Spleen (tissue), 11 donors: ENCODE data around the gene LCA5L. TPM values are rescaled to one million over a fixed set of nuclear protein-coding genes. Genes with fewer than 3 reads are reported as not detected.

ENCODE experiments used
- DNase-seq: peaks from one replicate; pipeline ENCODE4 v3.0.0-alpha.2; 2020
- H3K27ac ChIP-seq, 8 donors: fragments of 200-600 bp; sonication (generic) in 7 of 8; 1 replicate in 4 of 8; 2 replicates in 4 of 8; pipeline versions ENCODE4 v1.5.0 to v1.8.0; 2016 to 2021; ENCODE audit warnings: inconsistent platforms in 4 of 8, mild to moderate bottlenecking in 4 of 8, moderate library complexity in 1 of 8
- H3K27me3 ChIP-seq, 7 donors: fragments of 200-600 bp; sonication (generic) in 6 of 7; replicated peaks in 1 of 7; 1 replicate in 4 of 7; 2 replicates in 3 of 7; pipeline versions ENCODE4 v1.5.0 to v1.8.0; 2016 to 2021; ENCODE audit warnings: inconsistent platforms in 3 of 7, mild to moderate bottlenecking in 1 of 7
- H3K36me3 ChIP-seq, 6 donors: fragments of 200-600 bp; sonication (generic) in 5 of 6; 1 replicate in 4 of 6; 2 replicates in 2 of 6; pipeline versions ENCODE4 v1.5.0 to v1.8.0; 2016 to 2021; ENCODE audit warnings: inconsistent platforms in 2 of 6
- H3K4me1 ChIP-seq, 6 donors: fragments of 200-600 bp; sonication (generic) in 5 of 6; 1 replicate in 3 of 6; 2 replicates in 3 of 6; pipeline versions ENCODE4 v1.5.0 to v1.8.0; 2016 to 2021; ENCODE audit warnings: inconsistent platforms in 3 of 6
- H3K4me3 ChIP-seq, 8 donors: fragments of 200-600 bp; sonication (generic) in 7 of 8; 1 replicate in 4 of 8; 2 replicates in 4 of 8; pipeline versions ENCODE4 v1.5.0 to v1.8.0; 2016 to 2021; ENCODE audit warnings: inconsistent platforms in 4 of 8, mild to moderate bottlenecking in 4 of 8, moderate library complexity in 2 of 8
- H3K9me3 ChIP-seq, 8 donors: fragments of 200-600 bp; sonication (generic) in 7 of 8; 1 replicate in 4 of 8; 2 replicates in 4 of 8; pipeline versions ENCODE4 v1.5.0 to v1.8.0; 2016 to 2021; ENCODE audit warnings: inconsistent platforms in 4 of 8
- POLR2A ChIP-seq, 3 donors: fragments of 450-650 bp; IDR thresholded peaks; one replicate each; pipeline ENCODE4 v1.5.1; 2017; ENCODE audit warnings: antibody characterized with exemption in 3 of 3, mild to moderate bottlenecking in 1 of 3
- POLR2AphosphoS5 ChIP-seq, 3 donors: sonication (generic); formaldehyde crosslinking; IDR thresholded peaks; one replicate each; pipeline ENCODE4 v1.5.1; 2017; ENCODE audit warnings: antibody characterized with exemption in 3 of 3
- WGBS, 5 donors: extraction: QIAGEN DNeasy Blood & Tissue Kit in 3 of 5; methylation state at CpG; one replicate each; pipeline versions ENCODE4 v1.1.5 to v1.1.7; 2013 to 2018; 5-methylcytosine and 5-hydroxymethylcytosine counted together
- intact Hi-C: fragments of 100-400 bp; cut with DNase I; formaldehyde crosslinking; loops from one replicate; pipeline ENCODE4 v1.15.0; 2023; ENCODE audit warnings: low total_unique reads
- polyA plus RNA-seq, 3 donors: library from polyadenylated mRNA; stranded (reverse); fragments of 200-250 nt; gene quantifications; one replicate each; pipeline ENCODE4 v1.2.1, GENCODE V29; 2013
- total RNA-seq, 7 donors: library from RNA; depleted of rRNA in 3 of 7; stranded (reverse); fragments of >200 nt in 3 of 7; fragmentation: NEBNext Ultra II Directional in 4 of 7; extraction: Animal tissue kit (Norgen Biotek cat#: 25700) in 4 of 7; gene quantifications; one replicate each; pipeline versions ENCODE4 v1.1.0 to v1.2.1, GENCODE V29; 2016 to 2021
- TF ChIP-seq, protein P1 (sequence below), 11 experiments: fragments of 200-600 bp in 7 of 11; fragments of 450-650 bp in 4 of 11; sonication (generic) in 4 of 11; IDR thresholded peaks in 8 of 11; conservative IDR thresholded peaks in 3 of 11; 1 replicate in 7 of 11; 2 replicates in 4 of 11; pipeline versions ENCODE4 v1.4.0 to v1.8.0; 2016 to 2021; ENCODE audit warnings: antibody characterized with exemption in 11 of 11, inconsistent platforms in 4 of 11, mild to moderate bottlenecking in 1 of 11
- donor health status: healthy with polysubstance abuse.
- donor health status: DM: no; HTN: no; CAD: no; lungs with moderate emphysema.
- donor health status: DM: no; HTN: no; CAD: no.
- donor health status: Bipolar disorder and iron deficiency.
- donor health status: healthy.
- donor health status: DM: no; HTN: no; CAD: no.
- donor health status: DM: yes; HTN: yes; CAD: no.

Gene LCA5L
- total and polyA plus RNA-seq, 10 donors: 0.26 to 1.3 (median 0.46) TPM; not detected in 1

DNA sequence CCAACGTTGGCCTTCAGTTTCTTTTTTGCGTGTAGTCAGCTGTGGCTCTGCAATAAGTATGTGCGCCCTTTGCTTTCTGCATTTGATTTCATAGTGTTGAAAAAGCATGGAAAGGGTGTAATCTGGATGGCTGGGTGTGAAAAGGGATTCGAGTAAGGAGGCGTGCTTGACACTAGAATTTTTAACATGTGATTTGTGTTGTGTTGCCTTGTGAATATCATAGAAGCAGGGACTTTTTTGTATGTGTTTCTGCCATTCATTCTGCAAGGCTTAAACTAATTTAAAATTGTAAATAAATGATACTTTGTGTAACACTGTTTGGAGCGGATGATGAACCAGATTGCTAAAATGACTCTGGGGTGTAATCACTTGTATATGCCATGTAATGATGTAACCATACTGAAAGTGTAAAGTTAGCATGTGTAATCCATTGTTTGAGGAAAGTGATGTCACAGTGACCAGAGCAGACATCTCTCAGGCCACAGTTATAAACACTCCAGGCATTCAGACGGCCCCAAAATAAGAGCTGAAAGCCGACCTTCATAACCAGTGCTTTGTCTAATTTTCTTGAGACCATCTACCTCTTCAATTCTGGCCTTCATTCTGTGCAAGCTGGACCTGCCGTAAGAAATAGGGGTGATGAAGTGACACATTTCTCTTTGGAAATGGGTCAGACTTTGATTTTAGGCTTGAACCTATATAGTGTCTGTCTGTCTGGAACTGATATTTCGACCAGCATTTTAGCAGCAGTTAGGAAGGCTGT, 6.8 kb upstream of the LCA5L start:
- no peaks in the 10 kb centered on the region for H3K36me3 ChIP-seq
- intact Hi-C loops: no loop called here
- TF ChIP-seq, protein P1, sequence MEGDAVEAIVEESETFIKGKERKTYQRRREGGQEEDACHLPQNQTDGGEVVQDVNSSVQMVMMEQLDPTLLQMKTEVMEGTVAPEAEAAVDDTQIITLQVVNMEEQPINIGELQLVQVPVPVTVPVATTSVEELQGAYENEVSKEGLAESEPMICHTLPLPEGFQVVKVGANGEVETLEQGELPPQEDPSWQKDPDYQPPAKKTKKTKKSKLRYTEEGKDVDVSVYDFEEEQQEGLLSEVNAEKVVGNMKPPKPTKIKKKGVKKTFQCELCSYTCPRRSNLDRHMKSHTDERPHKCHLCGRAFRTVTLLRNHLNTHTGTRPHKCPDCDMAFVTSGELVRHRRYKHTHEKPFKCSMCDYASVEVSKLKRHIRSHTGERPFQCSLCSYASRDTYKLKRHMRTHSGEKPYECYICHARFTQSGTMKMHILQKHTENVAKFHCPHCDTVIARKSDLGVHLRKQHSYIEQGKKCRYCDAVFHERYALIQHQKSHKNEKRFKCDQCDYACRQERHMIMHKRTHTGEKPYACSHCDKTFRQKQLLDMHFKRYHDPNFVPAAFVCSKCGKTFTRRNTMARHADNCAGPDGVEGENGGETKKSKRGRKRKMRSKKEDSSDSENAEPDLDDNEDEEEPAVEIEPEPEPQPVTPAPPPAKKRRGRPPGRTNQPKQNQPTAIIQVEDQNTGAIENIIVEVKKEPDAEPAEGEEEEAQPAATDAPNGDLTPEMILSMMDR (IDR thresholded peaks at IDR 0.05 in 8 of 11, conservative IDR thresholded peaks at IDR 0.05 in 3 of 11): no peak
- TF ChIP-seq POLR2A (IDR thresholded peaks at IDR 0.05): no peak
- TF ChIP-seq POLR2AphosphoS5 (IDR thresholded peaks at IDR 0.05): no peak
- H3K9me3 ChIP-seq: no peaks in the 10 kb centered on the region
- DNase-seq: no peak
- 75 to 86% (median 83%) methylated on average over 10 of the region's 10 CpGs for WGBS, 5 donors
- H3K4me3 ChIP-seq: no peak overlapping the region
- H3K27me3 ChIP-seq: peaks cover 0 to 3% (median 0%) of the 10 kb centered on the region in 7 donors
- no peaks in the 10 kb centered on the region for H3K4me1 ChIP-seq
- H3K27ac ChIP-seq: no peak overlapping the region

DNA sequence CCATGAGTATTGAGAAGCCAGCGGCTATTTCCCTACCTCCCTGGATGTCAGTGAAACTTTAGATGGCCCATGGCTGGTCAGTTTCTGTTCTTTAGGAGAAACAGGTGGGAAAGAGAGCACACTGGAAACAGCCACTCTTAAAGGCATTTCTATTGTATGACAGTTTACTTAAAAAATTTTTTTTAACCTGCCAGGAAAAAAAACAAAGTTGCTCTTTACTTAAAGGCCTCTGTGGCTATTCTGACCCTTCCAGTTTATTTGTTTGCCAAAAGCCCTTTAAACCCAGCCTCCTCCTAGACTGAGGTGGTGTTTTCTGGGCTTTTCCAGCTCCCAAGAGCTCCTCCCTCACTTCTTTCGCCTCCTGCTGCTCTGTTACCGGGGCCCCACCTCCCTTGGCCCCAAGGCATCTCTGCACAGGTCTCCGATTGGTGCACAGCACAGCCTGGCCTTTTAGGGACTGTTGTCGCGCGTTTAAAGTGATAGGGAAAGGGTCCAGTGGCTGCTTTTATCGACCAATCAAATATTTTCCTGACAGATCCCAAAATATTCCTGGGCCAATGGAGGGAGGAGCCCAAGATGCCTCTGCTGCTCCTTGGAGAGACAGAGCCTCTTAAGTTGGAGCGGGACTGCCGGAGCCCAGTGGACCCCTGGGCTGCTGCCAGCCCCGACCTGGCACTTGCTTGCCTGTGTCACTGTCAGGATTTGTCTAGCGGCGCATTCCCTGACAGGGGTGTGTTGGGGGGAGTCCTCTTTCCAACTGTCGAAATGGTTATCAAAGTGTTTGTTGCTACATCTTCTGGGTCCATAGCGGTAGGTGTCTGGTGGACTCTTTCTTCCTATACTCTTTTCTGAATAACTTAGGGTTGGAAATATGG, 6.0 kb upstream of the LCA5L start, which contains the start of gene SH3BGR:
Gene SH3BGR, plus strand, starts transcription at position 639 of the 875 bp plus-strand sequence. Its CDS starts 127 bp downstream, at position 766.
- DNase-seq: no peak
- 69 to 82% (median 80%) methylated on average over 15 of the region's 15 CpGs for WGBS, 5 donors
- no peak within 1 kb of the TSS for H3K27ac ChIP-seq
- no peak within 1 kb of the TSS for H3K4me3 ChIP-seq
- no peak for TF ChIP-seq POLR2AphosphoS5 (IDR thresholded peaks at IDR 0.05)
- TF ChIP-seq, protein P1 (IDR thresholded peaks at IDR 0.05 in 8 of 11, conservative IDR thresholded peaks at IDR 0.05 in 3 of 11): no peak
- no peak for TF ChIP-seq POLR2A (IDR thresholded peaks at IDR 0.05)
- no peaks in the 10 kb centered on the region for H3K36me3 ChIP-seq
- peaks cover 0 to 4% (median 2%) of the 10 kb centered on the region in 6 donors for H3K4me1 ChIP-seq
- peaks cover 0 to 3% (median 0%) of the 10 kb centered on the region in 7 donors for H3K27me3 ChIP-seq
- intact Hi-C loops: no loop called here
- H3K9me3 ChIP-seq: no peaks in the 10 kb centered on the region

DNA sequence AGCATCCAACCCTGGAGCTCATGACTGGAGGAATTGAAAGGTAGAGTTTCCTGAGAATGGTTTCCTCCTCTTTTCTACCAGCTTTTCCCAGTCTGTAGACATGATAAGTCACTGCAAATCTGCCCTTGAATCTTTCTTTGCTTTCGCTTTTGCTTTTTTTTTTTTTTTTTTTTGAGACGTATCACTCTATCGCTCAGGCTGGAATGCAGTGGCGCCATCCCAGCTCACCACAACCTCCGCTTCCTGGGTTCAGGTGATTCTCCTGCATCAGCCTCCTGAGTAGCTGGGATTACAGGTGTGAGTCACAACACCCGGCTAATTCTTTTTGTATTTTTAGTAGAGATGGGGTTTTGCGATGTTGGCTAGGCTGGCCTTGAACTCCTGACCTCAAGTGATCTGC, 1.7 kb upstream of the LCA5L start:
- Histone ChIP-seq H3K9me3 (no peaks in the 10 kb centered on the region), H3K4me3 (no peak overlapping the region), H3K27me3 (peaks cover 0 to 4% (median 0%) of the 10 kb centered on the region in 7 donors), H3K36me3 (no peaks in the 10 kb centered on the region), H3K27ac (no peak overlapping the region), H3K4me1 (peaks cover 7 to 25% (median 22%) of the 10 kb centered on the region in 6 donors)
- no peak for DNase-seq
- intact Hi-C loops: no loop called here
- no peak for TF ChIP-seq POLR2AphosphoS5 (IDR thresholded peaks at IDR 0.05)
- TF ChIP-seq POLR2A (IDR thresholded peaks at IDR 0.05): no peak
- TF ChIP-seq, protein P1 (IDR thresholded peaks at IDR 0.05 in 8 of 11, conservative IDR thresholded peaks at IDR 0.05 in 3 of 11): no peak
- WGBS, 5 donors: 93 to 100% (median 98%) methylated on average over 7 of the region's 7 CpGs
